Colonic mucosa (tissue), 4 donors: ENCODE results near the gene IL17D. TPM values are rescaled to one million over a fixed set of nuclear protein-coding genes. Genes with fewer than 3 reads are reported as not detected.

ENCODE experiments used
- DNase-seq: peaks from one replicate; pipeline ENCODE4 v3.0.0-alpha.2; 2020
- H3K27ac ChIP-seq: fragments of 200-600 bp; one replicate; pipeline ENCODE4 v1.8.0; 2021
- H3K27me3 ChIP-seq: fragments of 200-600 bp; one replicate; pipeline ENCODE4 v1.8.0; 2021
- H3K36me3 ChIP-seq: fragments of 200-600 bp; one replicate; pipeline ENCODE4 v1.8.0; 2021
- H3K4me1 ChIP-seq: fragments of 200-600 bp; one replicate; pipeline ENCODE4 v1.8.0; 2021; ENCODE audit warnings: mild to moderate bottlenecking
- H3K4me3 ChIP-seq: fragments of 200-600 bp; one replicate; pipeline ENCODE4 v1.8.0; 2021
- H3K9ac ChIP-seq, 2 donors: one replicate each; pipeline ENCODE4 v1.7.0; 2013; ENCODE audit warnings: control low read depth in 2 of 2, low read depth in 2 of 2, low read length in 2 of 2
- H3K9me3 ChIP-seq: fragments of 200-600 bp; one replicate; pipeline ENCODE4 v1.8.0; 2021
- CTCF ChIP-seq: fragments of 200-600 bp; IDR thresholded peaks from one replicate; pipeline ENCODE4 v1.8.0; 2022; ENCODE audit warnings: antibody characterized with exemption, mild to moderate bottlenecking
- intact Hi-C: fragments of 100-400 bp; cut with DNase I; formaldehyde crosslinking; loops from one replicate; pipeline ENCODE4 v1.14.1; 2022
- total RNA-seq, 2 donors: library from RNA; stranded (reverse); fragmentation: NEBNext Ultra II Directional in 1 of 2; extraction: Animal tissue kit (Norgen Biotek cat#: 25700) in 1 of 2; gene quantifications; one replicate each; pipeline ENCODE4 v1.2.1, GENCODE V29; 2021
- donor health status: healthy.
- donor health status: DM: no; HTN: no; CAD: no.
- donor health status: DM: no; HTN: no; CAD: no.

Gene IL17D
- total RNA-seq, 2 donors from 2014 or later, result 0.49 to 0.93 TPM

DNA sequence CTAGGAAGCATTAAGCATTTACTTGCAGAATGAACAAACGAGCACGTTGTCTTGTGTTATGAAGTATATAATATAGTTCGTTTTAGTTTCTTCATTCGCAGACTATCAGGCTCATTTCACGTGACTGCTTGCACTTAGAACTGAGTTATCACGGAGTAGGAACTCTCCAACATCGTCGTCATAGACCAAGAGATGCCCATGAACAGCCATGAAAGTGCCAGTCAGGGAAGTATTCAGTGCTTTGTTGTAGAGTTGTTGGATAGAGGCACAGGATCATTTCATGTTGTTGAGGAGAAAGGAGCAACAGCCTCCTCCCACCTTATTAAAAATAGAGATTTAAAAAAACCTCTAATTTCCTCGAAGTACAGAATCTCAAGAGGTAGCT is 977 bp upstream of the IL17D start:
- peak; percentile 48 for DNase-seq
- Histone ChIP-seq H3K4me3 (peak overlapping the region; percentile 58), H3K27ac (no peak overlapping the region), H3K4me1 (no peaks in the 10 kb centered on the region), H3K36me3 (no peaks in the 10 kb centered on the region), H3K27me3 (no peaks in the 10 kb centered on the region), H3K9me3 (no peaks in the 10 kb centered on the region), H3K9ac (peak overlapping the region; percentile 78 to 80)
- no peak for TF ChIP-seq CTCF
- intact Hi-C loops, result no loop called here

- DNase-seq, result peak; percentile 86
- peak overlapping the region; percentile 24 for H3K4me3 ChIP-seq
- H3K36me3 ChIP-seq, result no peaks in the 10 kb centered on the region
- peak; percentile 20 for TF ChIP-seq CTCF
- no peak overlapping the region for H3K9ac ChIP-seq
- H3K27me3 ChIP-seq, result no peaks in the 10 kb centered on the region
- no peaks in the 10 kb centered on the region for H3K9me3 ChIP-seq
- H3K4me1 ChIP-seq, result no peaks in the 10 kb centered on the region
- H3K27ac ChIP-seq, result no peak overlapping the region
- intact Hi-C loops, result no loop called here
These were observed 420 bp downstream of the IL17D start for GRCh38 chr13:20703780-20704458.

GRCh38 chr13:20704459-20705069 is 1.1 kb downstream of the IL17D start:
- no peaks in the 10 kb centered on the region for H3K27me3 ChIP-seq
- H3K9ac ChIP-seq, result peak overlapping the region in 1 of 2 donors; percentile 35
- H3K4me1 ChIP-seq, result no peaks in the 10 kb centered on the region
- intact Hi-C loops, result no loop called here
- no peak for TF ChIP-seq CTCF
- no peaks in the 10 kb centered on the region for H3K9me3 ChIP-seq
- H3K4me3 ChIP-seq, result peak overlapping the region; percentile 24
- H3K27ac ChIP-seq, result no peak overlapping the region
- no peak for DNase-seq
- H3K36me3 ChIP-seq, result no peaks in the 10 kb centered on the region

DNA sequence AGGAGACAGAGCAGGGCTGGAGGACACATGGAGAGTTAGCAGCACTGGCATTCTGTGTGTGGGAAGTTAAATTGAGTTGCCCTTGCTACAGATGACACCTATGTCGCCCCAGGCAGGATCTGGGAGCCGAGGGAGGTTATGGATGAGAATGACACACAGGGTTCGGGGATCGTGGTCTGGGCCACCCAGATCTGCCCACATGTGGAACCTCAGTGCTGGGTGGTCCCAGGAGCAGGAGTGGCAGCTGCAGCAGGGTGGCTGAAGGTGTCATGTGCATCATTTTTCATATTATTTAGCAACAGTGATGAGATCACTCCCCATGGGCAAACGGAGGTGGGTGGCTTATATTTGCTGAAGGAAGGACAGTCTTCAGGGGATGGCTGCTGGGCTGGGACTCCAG is 3.2 kb downstream of the IL17D start:
- DNase-seq, result no peak
- Histone ChIP-seq H3K9me3 (no peaks in the 10 kb centered on the region), H3K4me1 (no peaks in the 10 kb centered on the region), H3K27me3 (no peaks in the 10 kb centered on the region), H3K4me3 (no peak overlapping the region), H3K36me3 (no peaks in the 10 kb centered on the region), H3K27ac (no peak overlapping the region), H3K9ac (no peak overlapping the region)
- TF ChIP-seq CTCF, result no peak
- intact Hi-C loops, result no loop called here

- no peaks in the 10 kb centered on the region for H3K36me3 ChIP-seq
- H3K9me3 ChIP-seq, result no peaks in the 10 kb centered on the region
- H3K27me3 ChIP-seq, result no peaks in the 10 kb centered on the region
- H3K4me1 ChIP-seq, result no peaks in the 10 kb centered on the region
- no peak overlapping the region for H3K4me3 ChIP-seq
- intact Hi-C loops, result no loop called here
- no peak overlapping the region for H3K9ac ChIP-seq
- no peak overlapping the region for H3K27ac ChIP-seq
- DNase-seq, result no peak
- no peak for TF ChIP-seq CTCF
These were observed 4.7 kb downstream of the IL17D start for GRCh38 chr13:20708216-20708615.
